ENCODE results near the gene RAB40C. TPM values are rescaled to one million over a fixed set of nuclear protein-coding genes. Genes with fewer than 3 reads are reported as not detected.
A peak's percentile ranks its signal among the peaks of the same experiment; 100 is the strongest.

RAB40C gene
- total RNA-seq, 4 donors from 2014 or later: 17.7 to 28.3 (median 22.1) TPM

- no peak overlapping the region for H3K27ac ChIP-seq
- no peaks in the 10 kb centered on the region for H3K9me3 ChIP-seq
- TF ChIP-seq, protein P1, sequence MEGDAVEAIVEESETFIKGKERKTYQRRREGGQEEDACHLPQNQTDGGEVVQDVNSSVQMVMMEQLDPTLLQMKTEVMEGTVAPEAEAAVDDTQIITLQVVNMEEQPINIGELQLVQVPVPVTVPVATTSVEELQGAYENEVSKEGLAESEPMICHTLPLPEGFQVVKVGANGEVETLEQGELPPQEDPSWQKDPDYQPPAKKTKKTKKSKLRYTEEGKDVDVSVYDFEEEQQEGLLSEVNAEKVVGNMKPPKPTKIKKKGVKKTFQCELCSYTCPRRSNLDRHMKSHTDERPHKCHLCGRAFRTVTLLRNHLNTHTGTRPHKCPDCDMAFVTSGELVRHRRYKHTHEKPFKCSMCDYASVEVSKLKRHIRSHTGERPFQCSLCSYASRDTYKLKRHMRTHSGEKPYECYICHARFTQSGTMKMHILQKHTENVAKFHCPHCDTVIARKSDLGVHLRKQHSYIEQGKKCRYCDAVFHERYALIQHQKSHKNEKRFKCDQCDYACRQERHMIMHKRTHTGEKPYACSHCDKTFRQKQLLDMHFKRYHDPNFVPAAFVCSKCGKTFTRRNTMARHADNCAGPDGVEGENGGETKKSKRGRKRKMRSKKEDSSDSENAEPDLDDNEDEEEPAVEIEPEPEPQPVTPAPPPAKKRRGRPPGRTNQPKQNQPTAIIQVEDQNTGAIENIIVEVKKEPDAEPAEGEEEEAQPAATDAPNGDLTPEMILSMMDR (IDR thresholded peaks at IDR 0.05): no peak
- no CpG with 5 or more reads among the region's 18 CpGs for WGBS, 2 donors (ENCODE audit: low coverage in 1 of 2)
- H3K4me1 ChIP-seq: peaks cover 0 to 44% (median 24%) of the 10 kb centered on the region in 3 donors
- H3K4me3 ChIP-seq: no peak overlapping the region
- H3K36me3 ChIP-seq: peaks cover 0 to 50% of the 10 kb centered on the region in 2 donors
- ATAC-seq: no peak
- peaks cover 8% of the 10 kb centered on the region for H3K27me3 ChIP-seq
Measured at GRCh38 chr16:673399-673991, 83.6 kb downstream of the RAB40C start.

GRCh38 chr16:674214-674881 lies 84.5 kb downstream of the RAB40C start:
- Histone ChIP-seq H3K27me3 (peaks cover 8% of the 10 kb centered on the region), H3K9me3 (no peaks in the 10 kb centered on the region), H3K27ac (peak overlapping the region in 3 of 4 donors; percentile 6 to 50 (median 48)), H3K4me3 (no peak overlapping the region), H3K4me1 (peaks cover 0 to 44% (median 20%) of the 10 kb centered on the region in 3 donors), H3K36me3 (peaks cover 0 to 46% of the 10 kb centered on the region in 2 donors)
- WGBS, 2 donors (ENCODE audit: low coverage in 1 of 2): no CpG with 5 or more reads among the region's 22 CpGs
- TF ChIP-seq EP300 (IDR thresholded peaks at IDR 0.05): no peak
- TF ChIP-seq POLR2AphosphoS5 (IDR thresholded peaks at IDR 0.05): no peak
- no peak for TF ChIP-seq POLR2A (IDR thresholded peaks at IDR 0.05)
- TF ChIP-seq, protein P1 (IDR thresholded peaks at IDR 0.05): no peak
- ATAC-seq: no peak

DNA sequence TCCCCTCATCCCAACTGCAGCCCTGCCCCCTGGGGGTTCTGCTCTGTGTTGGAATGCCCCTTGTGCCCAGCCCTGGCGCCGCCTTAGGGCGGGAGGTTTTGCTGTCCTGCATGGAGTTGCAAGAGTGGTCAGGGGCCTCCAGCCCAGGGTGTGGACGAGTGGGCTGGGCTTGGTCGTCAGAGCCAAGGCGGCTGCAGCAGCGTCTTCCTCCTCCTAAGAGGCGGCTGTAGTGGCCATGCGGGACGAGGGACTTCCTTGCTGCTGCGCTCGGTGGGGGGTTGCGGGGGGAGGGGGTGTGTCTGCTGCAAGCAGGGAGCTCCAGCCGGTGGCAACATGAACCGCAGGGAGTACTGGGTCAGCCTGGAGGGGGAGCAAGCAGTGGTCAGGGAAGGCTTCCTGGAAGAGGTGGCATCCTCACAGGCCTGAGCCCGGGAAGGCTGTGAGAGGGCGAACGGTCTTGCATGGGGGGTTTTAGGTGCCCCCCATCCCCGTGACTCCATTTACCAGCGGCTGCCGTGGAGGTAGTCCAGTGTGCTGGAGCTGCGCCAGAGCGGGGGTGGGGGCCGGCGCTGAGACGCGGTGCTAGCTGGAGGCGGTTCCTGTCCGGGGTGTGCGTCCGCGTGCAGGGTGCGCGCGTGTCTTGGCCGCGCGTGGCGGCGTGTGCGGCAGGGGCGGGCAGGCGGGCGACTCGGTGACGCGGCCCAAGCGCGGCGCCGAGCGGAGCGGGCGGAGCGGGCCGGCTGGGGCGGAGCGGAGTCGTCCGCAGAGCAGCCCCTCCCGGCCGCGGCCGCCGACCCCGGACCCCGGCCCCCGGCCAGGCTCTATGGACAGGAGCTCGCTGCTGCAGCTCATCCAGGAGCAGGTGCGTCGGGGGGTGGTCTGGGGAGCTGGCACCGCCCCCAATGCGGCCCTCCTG lies 85.4 kb downstream of the RAB40C start, which contains the start of gene RHBDL1:
Gene RHBDL1, plus strand, starts transcription at position 704 of the 916 bp plus-strand sequence. Its CDS starts 120 bp downstream, at position 824.
- WGBS, 2 donors (ENCODE audit: low coverage in 1 of 2): 4% methylated on average over 15 of the region's 73 CpGs; no CpG with 5 or more reads in 1 of the 2 donors
- Histone ChIP-seq H3K4me1 (peaks cover 0 to 38% (median 21%) of the 10 kb centered on the region in 3 donors), H3K9me3 (no peaks in the 10 kb centered on the region), H3K4me3 (peak within 1 kb of the TSS in 1 of 2 donors; percentile 49), H3K27ac (peak within 1 kb of the TSS in 3 of 4 donors; percentile 48 to 69 (median 50)), H3K36me3 (peaks cover 0 to 37% of the 10 kb centered on the region in 2 donors), H3K27me3 (peaks cover 8% of the 10 kb centered on the region)
- no peak for ATAC-seq
- no peak for TF ChIP-seq EP300 (IDR thresholded peaks at IDR 0.05)
- no peak for TF ChIP-seq POLR2A (IDR thresholded peaks at IDR 0.05)
- TF ChIP-seq, protein P1 (IDR thresholded peaks at IDR 0.05): no peak
- no peak for TF ChIP-seq POLR2AphosphoS5 (IDR thresholded peaks at IDR 0.05)

DNA sequence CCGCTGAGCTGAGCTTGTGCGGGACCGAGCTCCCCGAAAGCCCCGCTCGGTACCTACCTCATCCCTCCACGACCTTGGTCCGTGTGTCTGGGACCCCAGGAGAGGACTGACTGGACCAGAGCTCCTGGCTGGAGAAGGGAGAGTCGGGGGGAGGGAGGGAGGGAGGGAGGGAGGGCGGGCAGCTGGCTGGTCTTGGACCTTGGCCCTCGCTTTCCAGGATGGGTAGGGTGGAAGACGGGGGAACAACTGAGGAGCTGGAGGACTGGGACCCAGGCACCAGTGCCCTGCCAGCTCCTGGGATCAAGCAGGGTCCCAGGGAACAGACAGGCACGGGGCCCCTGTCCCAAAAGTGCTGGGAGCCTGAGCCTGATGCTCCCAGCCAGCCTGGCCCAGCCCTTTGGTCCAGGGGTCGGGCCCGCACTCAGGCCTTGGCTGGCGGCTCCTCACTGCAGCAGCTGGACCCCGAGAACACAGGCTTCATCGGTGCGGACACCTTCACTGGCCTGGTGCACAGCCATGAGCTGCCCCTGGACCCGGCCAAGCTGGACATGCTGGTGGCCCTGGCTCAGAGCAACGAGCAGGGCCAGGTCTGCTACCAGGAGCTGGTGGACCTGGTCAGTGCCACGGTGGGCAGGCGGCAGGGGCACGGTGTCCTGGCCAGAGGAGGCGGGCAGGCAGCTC lies 86.2 kb downstream of the RAB40C start:
- Histone ChIP-seq H3K27me3 (peaks cover 8% of the 10 kb centered on the region), H3K27ac (peak overlapping the region in 3 of 4 donors; percentile 48 to 69 (median 50)), H3K4me3 (peak overlapping the region in 1 of 2 donors; percentile 49), H3K36me3 (peaks cover 0 to 29% of the 10 kb centered on the region in 2 donors), H3K9me3 (no peaks in the 10 kb centered on the region), H3K4me1 (peaks cover 0 to 42% (median 23%) of the 10 kb centered on the region in 3 donors)
- ATAC-seq: no peak
- TF ChIP-seq POLR2A (IDR thresholded peaks at IDR 0.05) (no peak), POLR2AphosphoS5 (IDR thresholded peaks at IDR 0.05) (no peak), EP300 (IDR thresholded peaks at IDR 0.05) (no peak)
- TF ChIP-seq, protein P1 (IDR thresholded peaks at IDR 0.05): no peak
- 29% methylated on average over 4 of the region's 25 CpGs; no CpG with 5 or more reads in 1 of the 2 donors for WGBS, 2 donors (ENCODE audit: low coverage in 1 of 2)
